GM18907 (cell line): ENCODE results near the gene UNC5B.
"Not testable (repeated sequence)": the region's sequence is repeated elsewhere in the genome, so short reads cannot be mapped to it uniquely, and the experiment has no call there.

Experiments
- ATAC-seq: cut with Tn5 transposase; IDR thresholded peaks from one replicate; pipeline ENCODE4 v1.9.1; 2021; ENCODE audit warnings: mild to moderate bottlenecking, moderate library complexity; ENCODE audit not compliant: unreplicated experiment

Gene UNC5B

DNA sequence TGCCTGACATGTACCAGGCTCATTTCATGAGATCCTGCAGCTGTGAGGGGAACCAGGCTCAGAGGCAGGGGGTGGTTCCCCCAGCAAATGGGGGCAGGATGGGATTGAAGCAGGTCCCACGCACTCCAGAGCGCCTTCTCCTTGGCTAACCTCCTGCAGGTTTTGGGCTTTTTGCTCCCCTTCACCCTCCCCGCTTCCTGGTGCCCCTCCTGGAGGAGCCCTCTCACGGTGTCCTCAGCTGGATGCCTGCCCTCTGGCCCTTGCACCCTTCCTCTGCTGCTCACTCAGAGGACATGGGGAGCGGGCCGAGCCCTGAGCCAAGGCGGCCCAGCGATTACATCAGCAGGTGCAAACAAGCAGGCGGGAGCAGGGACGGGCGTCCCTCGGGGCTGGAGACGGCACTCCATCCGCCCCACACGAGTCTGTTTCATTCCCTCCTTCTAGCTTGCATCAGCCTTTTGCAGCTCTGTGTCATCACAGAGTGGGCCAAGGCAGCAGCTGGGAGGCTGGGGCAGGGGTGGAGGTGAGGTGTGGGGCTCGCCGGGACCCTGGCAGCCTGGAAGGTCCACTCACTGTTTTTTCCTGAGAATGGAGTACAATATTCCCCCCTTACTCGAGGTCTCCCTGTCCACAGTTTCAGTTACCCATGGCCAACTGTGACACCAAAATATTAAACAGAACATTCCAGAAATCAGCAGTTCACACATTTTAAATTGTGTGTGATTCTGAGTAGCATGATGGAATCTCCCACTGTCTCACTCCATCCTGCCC, 54.0 kb downstream of the UNC5B start:
- no peak for ATAC-seq

DNA sequence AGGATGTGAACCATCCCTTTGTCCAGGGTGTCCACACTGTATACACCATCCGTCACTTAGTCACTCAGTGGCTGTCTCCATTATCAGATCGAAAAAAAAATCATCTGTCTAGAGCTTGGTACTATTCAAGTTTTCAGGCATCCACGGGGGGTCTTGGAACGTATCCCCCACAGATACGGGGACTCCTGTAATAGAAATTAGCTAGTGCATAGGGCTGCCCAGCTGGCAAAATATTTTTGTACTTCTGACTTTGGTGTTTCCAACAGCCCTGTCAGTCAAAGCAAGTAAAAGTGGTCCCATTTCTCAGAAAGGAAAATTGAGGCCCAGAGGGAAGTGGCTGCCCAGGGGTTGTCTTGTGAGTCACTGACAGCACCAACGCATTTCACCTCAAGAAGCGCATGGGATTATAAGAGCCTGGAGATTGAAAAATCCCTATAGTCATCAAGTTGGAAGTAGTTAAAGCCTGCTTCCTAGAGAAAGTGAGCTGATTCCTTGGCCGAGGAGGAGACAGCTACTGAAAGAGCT, 54.6 kb downstream of the UNC5B start:
- no peak for ATAC-seq

DNA sequence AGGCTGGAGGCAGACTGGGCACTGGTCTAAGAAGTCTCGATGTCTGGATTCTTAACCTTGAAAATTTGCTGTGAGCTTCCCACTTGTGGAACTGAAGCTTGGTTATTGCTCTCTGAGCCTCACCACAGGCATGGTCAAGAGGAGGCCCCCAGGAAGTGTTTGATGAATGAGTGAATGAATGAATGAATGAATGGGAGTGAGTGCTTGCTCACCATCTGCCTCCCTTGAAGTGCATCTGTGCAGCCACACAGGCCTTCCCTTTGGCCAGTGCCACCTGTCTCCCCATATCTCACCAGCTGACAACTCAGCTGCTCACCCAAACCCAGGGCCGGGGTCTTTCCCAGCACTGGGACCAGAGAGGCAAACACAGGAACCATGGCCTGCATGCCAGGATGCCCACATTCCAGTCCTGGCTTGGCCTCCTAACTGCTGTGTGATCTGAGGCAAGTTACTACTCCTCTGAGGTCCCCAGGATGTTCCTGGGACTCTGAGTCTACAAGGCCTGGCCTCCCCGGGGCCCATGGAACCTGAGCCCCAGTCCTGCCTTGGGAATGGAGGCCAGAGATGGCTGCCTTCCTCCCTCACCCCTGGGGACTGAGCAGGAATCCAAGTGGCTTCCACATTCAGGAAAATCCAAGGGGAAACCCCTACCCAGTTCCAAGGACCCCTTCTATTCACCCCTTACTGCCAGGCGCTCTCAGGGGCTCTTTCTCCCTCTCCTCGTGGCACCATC, 55.3 kb downstream of the UNC5B start:
- ATAC-seq = no peak

DNA sequence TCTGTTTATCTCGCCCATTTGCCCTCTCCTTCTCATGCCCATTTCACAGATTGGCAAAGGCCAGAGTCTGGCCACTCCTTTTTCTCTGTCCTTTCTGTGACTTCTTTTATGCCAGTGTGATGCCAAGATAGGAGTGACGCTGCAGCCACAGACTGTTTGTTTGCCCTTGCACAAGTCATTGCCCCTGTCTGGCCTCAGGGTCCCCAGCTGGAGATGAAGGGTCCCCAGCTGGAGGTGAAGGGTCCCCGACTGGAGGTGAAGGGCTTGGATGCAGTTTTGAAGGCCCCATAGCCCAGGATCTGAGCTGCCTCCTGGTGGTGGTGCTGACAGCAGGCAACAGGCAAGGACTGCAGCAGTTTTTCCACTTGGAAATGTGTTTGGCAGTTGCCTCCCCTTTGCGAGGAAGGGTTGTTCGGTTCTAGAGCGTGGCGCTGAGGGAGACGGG, 55.9 kb downstream of the UNC5B start:
- ATAC-seq = no peak

DNA sequence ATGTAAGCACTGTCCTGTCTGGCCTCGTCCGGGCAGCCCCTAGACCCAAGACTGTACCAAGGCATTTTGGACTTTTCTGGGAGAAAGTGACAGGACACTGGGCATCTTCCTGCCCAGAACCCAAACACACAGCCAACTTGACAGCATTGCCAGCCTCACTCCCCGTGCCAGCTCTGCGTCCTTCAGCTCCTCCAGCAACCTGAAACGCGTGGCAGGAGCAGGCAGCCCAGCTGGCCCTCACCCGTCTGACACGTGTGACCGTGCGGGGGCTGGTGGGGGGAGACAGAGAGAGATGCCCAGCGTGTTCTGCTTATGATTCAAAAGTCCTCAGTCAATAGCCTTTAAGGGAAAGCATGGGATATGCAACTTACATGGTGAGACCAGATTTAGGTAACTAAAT, 56.4 kb downstream of the UNC5B start:
- no peak for ATAC-seq

DNA sequence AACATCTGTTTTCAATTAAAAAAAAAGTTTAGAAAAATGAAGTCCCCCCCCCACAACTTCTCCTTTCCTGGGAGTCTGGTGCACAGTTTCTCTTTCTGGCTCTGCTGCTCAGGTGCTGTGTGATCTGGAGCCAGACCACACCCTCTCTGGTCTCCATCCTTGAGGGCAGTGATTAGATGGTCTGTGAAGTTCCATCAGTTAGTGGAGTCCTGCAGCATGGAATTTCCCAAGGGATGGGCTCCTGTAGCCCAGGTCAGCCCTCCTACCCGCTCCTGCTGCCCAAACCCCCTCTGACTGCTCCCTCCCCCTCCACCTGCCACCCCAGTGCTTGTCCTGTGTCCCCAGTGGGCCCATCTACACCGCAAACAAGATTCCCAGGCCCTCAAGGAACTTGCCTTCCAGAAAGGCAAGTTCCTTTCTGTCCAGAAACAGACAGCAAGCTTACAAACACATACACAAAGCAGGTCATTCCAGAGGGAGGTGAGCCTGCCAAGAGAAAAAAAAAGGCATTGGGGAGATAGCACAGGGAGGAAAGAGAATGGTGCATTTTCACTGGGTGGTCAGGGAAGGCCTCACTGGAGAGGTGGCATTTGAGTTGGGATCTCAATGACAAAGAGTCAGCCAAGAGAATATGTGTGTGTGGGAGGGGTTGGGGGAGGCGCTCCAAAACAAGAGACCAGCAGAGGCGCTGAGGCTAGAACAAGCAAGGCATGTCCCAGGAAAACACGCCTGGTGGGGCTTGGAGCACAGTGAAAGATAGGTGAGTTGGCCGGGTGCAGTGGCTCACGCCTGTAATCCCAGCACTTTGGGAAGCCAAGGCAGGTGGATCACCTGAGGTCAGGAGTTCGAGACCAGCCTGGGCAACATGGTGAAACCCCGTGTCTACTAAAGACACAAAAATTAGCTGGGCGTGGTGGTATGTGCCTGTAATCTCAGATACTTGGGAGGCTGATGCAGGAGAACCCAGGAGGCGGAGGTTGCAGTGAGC, 57.2 kb downstream of the UNC5B start:
- ATAC-seq = no peak

DNA sequence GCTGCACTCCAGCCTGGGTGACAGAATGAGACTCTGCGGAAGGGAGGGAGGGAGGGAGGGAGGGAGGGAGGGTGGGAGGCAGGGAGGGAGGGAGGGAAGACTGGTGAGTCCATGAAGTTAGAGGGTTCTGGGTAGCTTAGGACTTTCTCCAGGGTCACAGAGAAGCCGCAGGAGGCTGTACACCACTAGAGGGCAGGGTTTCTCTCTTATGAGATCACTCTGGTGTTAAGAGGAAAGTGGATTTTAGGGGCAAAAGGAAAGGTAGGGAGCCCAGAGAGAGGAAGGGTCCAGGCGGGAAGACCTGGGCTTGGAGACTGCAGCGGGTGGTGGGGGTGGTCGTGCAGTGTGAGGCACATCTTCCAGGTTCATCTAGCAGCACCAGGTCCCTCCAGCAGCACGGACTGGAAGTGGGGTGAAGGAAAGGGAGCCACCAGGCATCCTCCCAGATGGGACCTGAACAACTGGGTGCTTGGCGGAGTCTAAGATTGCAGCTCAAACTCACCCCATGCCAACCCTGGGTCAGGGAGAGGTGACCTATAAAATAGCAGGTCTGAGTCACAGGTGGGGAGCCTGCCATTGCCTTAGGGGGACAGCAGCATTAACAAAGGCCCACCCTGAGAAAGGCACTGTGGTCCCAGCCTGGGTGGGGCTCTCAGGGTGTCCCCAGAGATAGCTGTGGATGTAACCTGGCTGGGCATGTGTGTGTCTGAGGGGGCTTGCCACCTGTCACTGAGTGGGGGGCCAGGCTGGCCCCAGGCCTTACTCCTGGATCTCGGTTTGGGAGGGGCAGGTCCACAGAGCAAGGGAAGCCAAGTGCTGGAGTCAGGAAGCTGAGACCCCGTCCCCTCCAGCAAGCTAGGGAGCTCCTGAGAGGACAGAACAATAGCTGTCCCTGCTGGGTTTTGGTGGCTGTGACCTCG, 58.2 kb downstream of the UNC5B start:
- no peak for ATAC-seq

DNA sequence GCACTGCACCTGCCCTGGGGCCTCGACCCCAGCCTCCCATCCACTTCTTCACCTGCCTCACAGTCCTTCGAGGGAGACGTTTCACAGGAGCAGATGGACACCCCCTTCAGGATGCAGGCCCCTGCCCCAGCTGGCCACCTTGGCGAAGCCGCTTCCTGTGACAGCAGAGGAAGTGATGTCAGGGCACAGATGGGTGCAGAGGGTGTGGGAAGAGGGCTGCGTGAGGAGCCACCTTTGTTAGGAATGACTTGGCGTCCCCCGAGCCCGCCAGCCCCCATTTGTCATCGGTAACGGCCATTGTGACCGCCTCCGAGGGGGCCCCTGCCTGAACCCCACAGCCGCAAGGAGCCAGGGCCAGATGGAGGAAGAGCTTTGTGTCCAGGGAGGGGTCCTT, 59.3 kb downstream of the UNC5B start:
- ATAC-seq = no peak

DNA sequence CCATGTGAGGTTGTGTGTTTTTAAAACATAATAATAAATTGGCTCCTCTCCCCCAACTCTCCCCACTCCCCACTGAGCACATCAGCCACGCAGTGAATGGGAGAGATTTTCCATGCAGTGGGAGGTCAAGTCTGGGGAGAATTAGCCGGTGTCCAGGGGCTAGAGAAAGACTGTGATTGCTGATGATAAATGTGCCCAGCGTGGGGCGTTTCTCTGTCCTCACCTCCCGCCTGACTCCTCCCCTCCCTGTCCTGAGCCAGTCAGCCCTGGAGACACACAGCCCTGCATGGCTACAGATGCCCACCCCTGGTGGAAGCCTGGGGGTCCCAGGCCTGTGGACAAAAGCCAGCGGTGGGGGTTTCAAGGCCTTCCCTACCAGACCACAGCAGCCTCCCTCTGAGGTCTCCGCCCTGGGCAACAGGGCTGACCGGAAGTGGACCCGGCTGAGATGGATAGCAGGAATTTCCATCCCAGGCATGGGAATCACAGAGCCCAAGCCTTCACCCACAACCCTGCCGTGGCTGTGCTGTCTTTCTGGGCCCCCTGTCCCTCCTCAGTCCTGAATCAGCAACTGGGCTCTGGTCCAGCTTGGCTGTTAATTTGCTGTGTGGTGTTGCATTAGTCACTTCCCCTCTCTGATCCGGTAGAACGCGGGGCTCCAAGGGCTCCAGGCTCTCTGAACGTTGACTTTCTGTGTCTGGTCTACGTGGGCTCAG, 59.8 kb downstream of the UNC5B start:
- no peak for ATAC-seq

DNA sequence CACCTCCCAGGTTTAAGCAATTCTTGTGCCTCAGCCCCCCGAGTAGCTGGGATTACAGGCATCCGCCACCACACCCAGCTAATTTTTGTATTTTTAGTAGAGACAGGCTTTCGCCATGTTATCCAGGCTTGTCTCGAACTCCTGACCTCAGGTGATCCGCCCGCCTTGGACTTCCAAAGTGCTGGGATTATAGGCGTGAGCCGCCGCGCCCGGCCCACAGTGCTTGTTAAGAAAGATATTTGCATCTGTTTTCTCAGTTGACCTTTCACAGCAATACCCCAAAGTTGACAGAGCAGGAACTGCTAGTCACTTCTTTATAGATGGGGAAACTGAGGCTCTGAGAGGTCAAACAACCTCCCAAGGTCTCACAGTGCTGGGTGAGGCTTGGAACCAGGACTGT, 60.6 kb downstream of the UNC5B start:
- not testable (repeated sequence) for ATAC-seq

DNA sequence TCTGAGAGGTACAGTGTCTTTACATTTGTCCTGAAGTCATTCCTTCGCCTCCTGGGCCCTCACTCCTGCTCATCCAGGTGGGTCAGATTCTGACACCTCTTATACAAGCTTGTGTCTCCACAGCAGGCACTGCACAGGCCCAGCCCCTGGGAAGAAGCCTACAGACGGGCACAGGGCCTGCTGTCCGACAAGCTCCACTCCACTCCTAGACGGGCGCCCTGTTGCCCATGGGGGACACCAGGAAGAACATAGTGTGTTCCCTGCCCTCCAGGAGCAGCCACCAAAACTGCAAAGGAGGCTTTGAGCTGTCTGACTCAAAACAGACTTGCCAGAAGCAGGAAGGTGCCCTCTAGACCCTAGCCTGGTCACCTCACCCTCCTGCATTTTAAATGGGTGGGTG, 61.1 kb downstream of the UNC5B start:
- ATAC-seq = no peak

DNA sequence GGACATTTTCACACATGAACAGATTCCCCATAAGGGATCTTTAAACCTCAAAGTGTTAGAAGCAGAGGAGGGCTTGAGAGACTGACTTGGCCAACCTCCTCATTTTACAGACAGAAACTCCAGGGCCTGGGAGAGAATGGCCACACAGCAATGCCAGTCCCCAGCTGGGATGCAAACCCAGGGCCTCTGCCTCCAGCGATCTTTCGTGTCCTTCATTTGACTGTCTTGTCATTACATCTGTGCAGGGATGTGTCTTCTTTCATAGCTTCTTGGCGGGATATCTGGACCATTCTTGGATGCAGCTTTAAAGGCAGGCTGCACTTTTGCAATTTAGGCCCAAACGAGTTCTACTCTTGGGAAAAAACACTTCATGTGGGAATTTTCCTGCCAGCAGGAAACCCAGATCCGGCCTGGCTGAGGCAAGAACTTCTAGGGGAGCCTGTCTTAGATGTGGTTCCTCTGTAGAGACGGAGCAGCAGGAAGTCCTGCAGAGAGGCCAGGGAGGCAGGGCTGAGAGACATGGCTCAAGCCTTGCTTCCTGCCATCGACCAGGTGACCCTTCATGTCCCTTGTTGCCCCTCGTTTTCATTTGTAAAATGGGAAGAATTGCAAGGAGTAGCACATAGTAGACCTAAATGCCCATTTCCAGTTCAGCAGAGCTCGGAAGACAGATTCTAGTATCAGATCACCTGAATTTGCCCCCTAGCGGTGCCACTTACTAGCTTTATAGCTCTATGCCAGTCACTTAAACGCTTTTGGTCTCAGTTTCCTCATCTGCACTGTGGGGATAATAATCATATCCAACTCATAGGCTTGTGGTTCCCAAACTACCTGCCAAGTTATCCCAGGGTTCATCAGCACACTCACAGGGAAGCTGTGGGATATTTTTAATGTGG, 62.8 kb downstream of the UNC5B start:
- ATAC-seq = no peak

DNA sequence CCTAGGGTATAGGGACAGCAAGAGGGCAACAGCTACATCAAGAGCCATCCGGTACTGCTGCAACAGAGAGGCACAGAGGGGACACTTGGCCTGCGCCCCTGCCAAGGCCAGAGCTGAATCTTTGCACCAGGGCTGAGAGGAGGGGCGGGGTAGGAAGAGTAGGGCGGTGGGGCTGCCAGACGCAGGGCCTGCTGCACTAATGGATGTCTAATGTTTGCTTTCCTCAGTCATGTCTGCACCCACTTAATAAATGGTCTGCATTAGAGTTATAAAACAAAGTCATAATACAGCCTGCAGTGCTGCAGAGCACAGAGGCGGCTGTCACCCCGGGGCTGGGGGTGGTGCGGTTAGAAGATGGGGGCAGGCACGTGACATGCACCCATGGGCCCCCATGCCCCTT, 64.5 kb downstream of the UNC5B start:
- ATAC-seq = no peak

DNA sequence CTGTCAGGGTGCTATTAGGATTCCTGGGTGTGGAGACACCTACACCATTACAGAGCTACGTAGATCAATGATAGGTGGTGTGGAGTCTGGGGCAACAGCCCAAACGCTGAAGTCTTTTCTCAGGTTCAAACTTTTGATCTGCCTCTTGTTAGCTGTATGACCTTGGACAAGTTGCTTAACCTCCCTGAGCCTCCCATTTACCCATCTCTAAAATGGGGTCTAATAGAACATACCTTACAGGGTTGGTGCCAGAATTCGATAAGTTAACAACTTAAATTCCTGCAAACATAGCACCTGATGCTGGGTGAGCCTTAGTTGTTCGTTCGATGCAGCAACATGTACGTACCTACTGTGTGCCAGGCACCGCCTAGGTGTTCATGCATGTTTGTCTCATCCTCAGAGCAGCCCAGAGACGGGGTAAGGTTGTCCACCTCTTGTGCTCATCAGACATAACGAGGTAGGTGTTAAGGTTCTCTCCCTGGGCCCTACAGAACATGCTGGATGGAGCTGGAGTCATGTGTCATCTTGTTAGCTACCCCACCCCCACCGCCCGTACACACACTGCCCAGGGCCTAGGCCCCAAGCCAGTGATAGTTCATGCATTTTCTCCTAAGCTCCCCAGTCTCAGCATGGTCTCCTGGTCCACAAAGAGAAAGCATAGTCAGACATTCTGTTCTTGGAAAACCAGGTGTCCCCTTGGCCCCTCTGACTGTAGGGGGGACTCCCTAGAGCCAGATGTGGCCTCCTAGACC, 65.7 kb downstream of the UNC5B start:
- no peak for ATAC-seq

DNA sequence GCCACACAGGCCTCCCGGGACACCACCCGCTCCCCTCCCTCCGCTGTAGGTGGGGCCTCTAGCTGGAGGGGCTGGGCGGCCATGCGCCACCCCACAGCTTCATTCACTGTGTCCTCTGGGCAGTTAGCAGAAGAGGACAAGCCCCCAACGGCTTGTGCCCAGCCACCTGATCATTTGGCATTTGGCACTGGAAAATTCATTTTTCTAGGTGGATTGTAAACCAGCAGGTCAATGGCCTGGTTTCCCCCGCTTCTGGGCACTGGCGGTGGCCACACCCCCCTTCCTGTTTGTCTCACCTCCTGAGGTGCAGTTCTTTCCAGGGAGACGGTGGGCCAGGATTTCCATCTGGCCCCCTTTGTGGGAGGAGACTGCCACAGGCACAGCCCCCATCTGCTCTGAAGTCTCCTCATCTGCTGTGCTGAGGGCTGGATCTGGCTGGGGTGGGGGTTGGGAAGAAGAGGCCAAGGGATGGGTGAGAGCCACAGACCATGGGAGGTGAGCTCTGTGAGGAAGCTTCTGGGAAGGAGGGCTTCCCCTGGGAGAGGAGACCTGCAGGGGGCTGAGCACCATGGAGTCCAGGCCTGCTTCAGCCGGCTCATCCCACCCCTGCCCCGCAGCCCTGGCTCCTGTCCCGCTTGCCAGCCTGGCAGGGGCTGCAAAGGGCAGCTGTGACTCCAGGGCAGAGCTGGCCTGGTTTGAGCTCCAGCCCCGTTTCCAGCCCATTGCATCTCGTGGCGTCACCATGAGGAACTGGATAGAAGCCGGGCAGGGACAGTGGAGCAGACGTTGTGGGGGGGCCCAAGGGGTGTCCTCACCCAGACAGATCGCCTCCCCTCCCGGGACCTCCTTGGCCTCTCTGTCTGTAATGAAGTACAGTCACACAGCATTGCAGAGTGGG, 66.6 kb downstream of the UNC5B start:
- ATAC-seq = no peak

DNA sequence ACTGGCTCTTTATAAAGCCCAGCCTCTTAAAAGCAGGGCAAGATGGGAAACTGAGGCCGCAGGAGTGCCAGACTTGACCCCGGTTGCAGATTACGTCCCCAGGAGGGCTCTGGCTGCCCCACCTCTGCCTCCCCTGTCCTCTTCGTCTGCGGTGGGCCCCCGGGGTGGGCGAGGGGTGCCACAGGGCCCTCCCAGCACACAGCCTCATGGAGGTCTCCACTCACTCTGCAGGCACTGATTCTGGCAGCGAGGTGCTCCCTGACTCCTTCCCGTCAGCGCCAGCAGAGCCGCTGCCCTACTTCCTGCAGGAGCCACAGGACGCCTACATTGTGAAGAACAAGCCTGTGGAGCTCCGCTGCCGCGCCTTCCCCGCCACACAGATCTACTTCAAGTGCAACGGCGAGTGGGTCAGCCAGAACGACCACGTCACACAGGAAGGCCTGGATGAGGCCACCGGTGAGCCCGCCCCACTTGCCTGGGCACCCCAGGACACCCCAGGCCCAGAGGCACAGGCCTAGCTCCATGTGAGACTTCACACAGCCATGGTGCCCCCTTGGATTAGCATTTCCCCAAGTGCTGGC, 67.3 kb downstream of the UNC5B start:
- ATAC-seq = no peak
